Thyroid gland (tissue), 4 donors: ENCODE measurements around the gene FARSA. TPM values are rescaled to one million over a fixed set of nuclear protein-coding genes. Genes with fewer than 3 reads are reported as not detected.

Experiments used
- DNase-seq, 2 donors: peaks; one replicate each; pipeline ENCODE4 v3.0.0-alpha.2; 2019
- H3K27ac ChIP-seq, 3 donors: fragments of 200-600 bp; sonication (generic); 1 replicate in 2 of 3; 2 replicates in 1 of 3; pipeline ENCODE4 v1.5.1; 2016 to 2019; ENCODE audit warnings: mild to moderate bottlenecking in 1 of 3, moderate library complexity in 1 of 3
- H3K27me3 ChIP-seq: fragments of 200-600 bp; sonication (generic); one replicate; pipeline ENCODE4 v1.5.1; 2019
- H3K36me3 ChIP-seq, 2 donors: fragments of 200-600 bp; sonication (generic); one replicate each; pipeline ENCODE4 v1.5.1; 2016 to 2019
- H3K4me1 ChIP-seq, 2 donors: fragments of 200-600 bp; sonication (generic); one replicate each; pipeline ENCODE4 v1.5.1; 2017 to 2019
- H3K4me3 ChIP-seq, 3 donors: fragments of 200-600 bp; sonication (generic); replicated peaks in 1 of 3; 1 replicate in 2 of 3; 2 replicates in 1 of 3; pipeline ENCODE4 v1.5.1; 2016; ENCODE audit warnings: mild to moderate bottlenecking in 1 of 3
- H3K9me3 ChIP-seq: fragments of 200-600 bp; sonication (generic); one replicate; pipeline ENCODE4 v1.5.1; 2017
- POLR2A ChIP-seq, 2 donors: fragments of 450-650 bp; IDR thresholded peaks; one replicate each; pipeline ENCODE4 v1.6.1; 2017; ENCODE audit warnings: antibody characterized with exemption in 2 of 2, mild to moderate bottlenecking in 2 of 2, moderate library complexity in 1 of 2
- WGBS, 2 donors: methylation state at CpG; one replicate each; pipeline ENCODE4 v1.1.5; 2017; 5-methylcytosine and 5-hydroxymethylcytosine counted together
- intact Hi-C: fragments of 100-400 bp; cut with DNase I; formaldehyde crosslinking; loops from one replicate; pipeline ENCODE4 v1.15.1; 2023
- microRNA-seq: library from miRNA; unstranded; fragments of <30 nt; microRNA quantifications from one replicate; pipeline ENCODE4, GENCODE V29; 2016
- small RNA-seq: library from RNA; depleted of rRNA; stranded (forward); fragments of <200 nt; gene quantifications from one replicate; pipeline ENCODE3, GENCODE V24; 2016
- total RNA-seq, 4 donors: library from RNA; depleted of rRNA; stranded (reverse); fragments of >200 nt; gene quantifications; one replicate each; pipeline ENCODE4 v1.2.3, GENCODE V29; 2016
- TF ChIP-seq, protein P1 (sequence below), 6 experiments: fragments of 200-600 bp in 3 of 6; fragments of 450-650 bp in 3 of 6; sonication (generic) in 3 of 6; IDR thresholded peaks; one replicate each; pipeline ENCODE4 v1.5.1; 2016 to 2019; ENCODE audit warnings: antibody characterized with exemption in 6 of 6, mild to moderate bottlenecking in 2 of 6, inconsistent platforms in 1 of 6, moderate library complexity in 1 of 6

FARSA gene
- total RNA-seq, 4 donors from 2014 or later: 43.5 to 61.5 (median 53.4) TPM

DNA sequence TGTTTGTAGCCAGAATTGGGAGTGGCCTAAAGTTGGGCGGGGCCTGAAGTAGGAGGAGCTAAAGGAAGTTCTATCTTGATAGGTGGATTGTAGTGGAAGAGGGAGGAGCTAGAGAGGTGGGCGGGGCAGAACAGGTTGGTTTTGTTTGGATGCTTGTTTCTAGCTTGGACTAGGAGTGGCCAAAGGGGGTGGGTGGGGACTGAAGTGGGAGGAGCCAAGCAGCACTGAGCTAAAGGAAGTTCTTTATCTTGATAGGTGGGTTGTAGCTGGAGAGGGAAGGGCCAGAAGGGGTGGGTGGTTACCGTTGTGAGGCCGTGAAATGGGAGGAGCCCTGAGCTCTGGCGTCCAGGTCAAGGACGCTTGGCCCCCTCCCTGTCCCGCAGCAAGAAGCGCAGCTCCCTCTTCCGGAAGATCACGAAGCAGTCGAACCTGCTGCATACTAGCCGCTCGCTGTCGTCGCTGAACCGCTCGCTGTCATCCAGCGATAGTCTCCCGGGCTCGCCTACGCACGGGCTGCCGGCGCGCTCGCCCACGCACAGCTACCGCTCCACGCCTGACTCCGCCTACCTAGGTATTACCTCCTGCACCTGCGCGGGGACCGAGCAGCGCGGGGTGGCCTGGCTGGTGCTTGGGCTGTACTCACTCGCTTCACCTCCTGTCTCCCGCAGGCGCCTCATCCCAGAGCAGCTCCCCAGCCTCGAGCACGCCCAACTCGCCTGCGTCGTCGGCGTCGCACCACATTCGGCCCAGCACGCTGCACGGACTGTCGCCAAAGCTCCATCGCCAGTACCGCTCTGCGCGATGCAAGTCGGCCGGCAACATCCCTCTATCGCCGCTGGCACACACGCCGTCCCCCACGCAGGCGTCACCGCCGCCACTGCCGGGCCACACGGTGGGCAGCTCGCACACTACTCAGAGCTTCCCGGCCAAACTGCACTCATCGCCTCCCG, 60.3 kb downstream of the FARSA start:
- WGBS, 2 donors: 52 to 70% methylated on average over 54 to 68 of the region's 70 CpGs
- Histone ChIP-seq H3K4me3 (no peak overlapping the region), H3K27me3 (no peaks in the 10 kb centered on the region), H3K36me3 (peaks cover 6% of the 10 kb centered on the region in 2 donors), H3K9me3 (no peaks in the 10 kb centered on the region), H3K27ac (no peak overlapping the region), H3K4me1 (no peaks in the 10 kb centered on the region)
- intact Hi-C loops: no loop called here
- peak; percentile 46 to 60 for DNase-seq
- TF ChIP-seq, protein P1, sequence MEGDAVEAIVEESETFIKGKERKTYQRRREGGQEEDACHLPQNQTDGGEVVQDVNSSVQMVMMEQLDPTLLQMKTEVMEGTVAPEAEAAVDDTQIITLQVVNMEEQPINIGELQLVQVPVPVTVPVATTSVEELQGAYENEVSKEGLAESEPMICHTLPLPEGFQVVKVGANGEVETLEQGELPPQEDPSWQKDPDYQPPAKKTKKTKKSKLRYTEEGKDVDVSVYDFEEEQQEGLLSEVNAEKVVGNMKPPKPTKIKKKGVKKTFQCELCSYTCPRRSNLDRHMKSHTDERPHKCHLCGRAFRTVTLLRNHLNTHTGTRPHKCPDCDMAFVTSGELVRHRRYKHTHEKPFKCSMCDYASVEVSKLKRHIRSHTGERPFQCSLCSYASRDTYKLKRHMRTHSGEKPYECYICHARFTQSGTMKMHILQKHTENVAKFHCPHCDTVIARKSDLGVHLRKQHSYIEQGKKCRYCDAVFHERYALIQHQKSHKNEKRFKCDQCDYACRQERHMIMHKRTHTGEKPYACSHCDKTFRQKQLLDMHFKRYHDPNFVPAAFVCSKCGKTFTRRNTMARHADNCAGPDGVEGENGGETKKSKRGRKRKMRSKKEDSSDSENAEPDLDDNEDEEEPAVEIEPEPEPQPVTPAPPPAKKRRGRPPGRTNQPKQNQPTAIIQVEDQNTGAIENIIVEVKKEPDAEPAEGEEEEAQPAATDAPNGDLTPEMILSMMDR (IDR thresholded peaks at IDR 0.05): no peak
- peak in 1 of 2 donors; percentile 13 for TF ChIP-seq POLR2A (IDR thresholded peaks at IDR 0.05)

Small RNA genes lying within 50 kb of the gene (microRNA-seq; reads per million reads assigned to microRNA genes)
- gene MIR5695 (not detected), gene MIR6515 (6.6 reads per million, percentile 16 among the genes with 10 or more reads in this experiment)

Small RNA genes lying within 50 kb of the gene (small RNA-seq; reads per million reads assigned to genes)
- gene MIR5695 (not detected), gene MIR6515 (not detected)

Other genes starting within 250 kb of the FARSA start
- gene GNG14, start 245.7 kb downstream of the FARSA start, total RNA-seq: not detected
- 10 to 100 TPM in 2 of 4 donors, 1 to 10 TPM in 2; 5.9 to 13.7 (median 11.3) TPM for gene FBXW9, start 237.1 kb downstream of the FARSA start, total RNA-seq
- gene TNPO2, start 209.8 kb downstream of the FARSA start, total RNA-seq: 10 to 100 TPM; 50.8 to 59.8 (median 54.8) TPM
- 100 to 1,000 TPM; 261 to 416 (median 329) TPM for gene TRIR, start 199.0 kb downstream of the FARSA start, total RNA-seq
- gene GET3, start 196.2 kb downstream of the FARSA start, total RNA-seq: 10 to 100 TPM; 70.7 to 88.8 (median 83.3) TPM
- not detected for gene BEST2, start 181.9 kb downstream of the FARSA start, total RNA-seq
- gene HOOK2, start 158.2 kb downstream of the FARSA start, total RNA-seq: 100 to 1,000 TPM; 128 to 145 (median 136) TPM
- 100 to 1,000 TPM; 111 to 393 (median 220) TPM for gene JUNB, start 142.2 kb downstream of the FARSA start, total RNA-seq
- 100 to 1,000 TPM; 166 to 496 (median 328) TPM for gene PRDX2, start 131.9 kb downstream of the FARSA start, total RNA-seq
- under 1 TPM in 1 of 4 donors, not detected in 3; 0.67 TPM for gene THSD8, start 131.6 kb downstream of the FARSA start, total RNA-seq
- gene RNASEH2A, start 127.1 kb downstream of the FARSA start, total RNA-seq: 10 to 100 TPM in 1 of 4 donors, 1 to 10 TPM in 3; 1.5 to 11.8 (median 5.4) TPM
- gene RTBDN, start 99.1 kb downstream of the FARSA start, total RNA-seq: not detected
- gene MAST1, start 95.2 kb downstream of the FARSA start, total RNA-seq: under 1 TPM in 1 of 4 donors, not detected in 3; 0.56 TPM
- 10 to 100 TPM; 35.4 to 67.3 (median 59.1) TPM for gene DNASE2, start 52.3 kb downstream of the FARSA start, total RNA-seq
- gene KLF1, start 46.5 kb downstream of the FARSA start, total RNA-seq: not detected
- gene GCDH, start 42.6 kb downstream of the FARSA start, total RNA-seq: 10 to 100 TPM; 31.2 to 63.7 (median 46.7) TPM
- gene SYCE2, start 14.4 kb downstream of the FARSA start, total RNA-seq: not detected
- 1,000 to 10,000 TPM; 1,892 to 4,270 (median 2,942) TPM for gene CALR, start 4.9 kb upstream of the FARSA start, total RNA-seq
- 100 to 1,000 TPM in 2 of 4 donors, 10 to 100 TPM in 2; 72.0 to 128 (median 101) TPM for gene RAD23A, start 12.2 kb upstream of the FARSA start, total RNA-seq
- gene GADD45GIP1, start 23.5 kb upstream of the FARSA start, total RNA-seq: 10 to 100 TPM; 31.8 to 68.3 (median 55.2) TPM
- under 1 TPM in 2 of 4 donors, not detected in 2; 0.40 to 0.45 TPM for gene DAND5, start 35.9 kb upstream of the FARSA start, total RNA-seq
- 10 to 100 TPM; 38.8 to 70.2 (median 62.4) TPM for gene NFIX, start 61.8 kb upstream of the FARSA start, total RNA-seq
- 10 to 100 TPM in 1 of 4 donors, 1 to 10 TPM in 3; 4.2 to 10.9 (median 7.7) TPM for gene LYL1, start 169.1 kb upstream of the FARSA start, total RNA-seq
- gene TRMT1, start 183.0 kb upstream of the FARSA start, total RNA-seq: 10 to 100 TPM; 23.9 to 31.3 (median 29.1) TPM
- gene NACC1, start 184.6 kb upstream of the FARSA start, total RNA-seq: 10 to 100 TPM; 16.9 to 67.7 (median 43.0) TPM
- gene STX10, start 216.7 kb upstream of the FARSA start, total RNA-seq: 10 to 100 TPM; 39.2 to 91.9 (median 56.5) TPM
- 100 to 1,000 TPM in 1 of 4 donors, 10 to 100 TPM in 3; 55.0 to 139 (median 65.9) TPM for gene IER2, start 216.7 kb upstream of the FARSA start, total RNA-seq